ENCODE measurements around the gene PROKR1.
A peak's percentile ranks its signal among the peaks of the same experiment; 100 is the strongest.
"Not testable (repeated sequence)": the region's sequence is repeated elsewhere in the genome, so short reads cannot be mapped to it uniquely, and the experiment has no call there.

The PROKR1 gene

GRCh38 chr2:68643011-68643873 lies at the start of gene PROKR1:
Gene PROKR1 (plus strand): TSS chr2:68643579. CDS start chr2:68645822, 2,243 bp downstream.
- peak; percentile 41 for DNase-seq

GRCh38 chr2:68594041-68594440 lies 49.3 kb upstream of the PROKR1 start:
- DNase-seq = no peak

GRCh38 chr2:68594674-68595492 lies 48.5 kb upstream of the PROKR1 start:
- peak; percentile 60 for DNase-seq

GRCh38 chr2:68595493-68595785 lies 47.9 kb upstream of the PROKR1 start:
- DNase-seq = not testable (repeated sequence)

- DNase-seq = not testable (repeated sequence)
These were observed 42.9 kb upstream of the PROKR1 start for GRCh38 chr2:68600495-68600894.

- no peak for DNase-seq
These were observed 40.3 kb upstream of the PROKR1 start for GRCh38 chr2:68603059-68603458.

GRCh38 chr2:68604077-68604476 lies 39.3 kb upstream of the PROKR1 start:
- no peak for DNase-seq

- DNase-seq = no peak
These were observed 37.4 kb upstream of the PROKR1 start for GRCh38 chr2:68605939-68606338.

GRCh38 chr2:68606759-68607158 lies 36.6 kb upstream of the PROKR1 start:
- DNase-seq = no peak

GRCh38 chr2:68607837-68608236 lies 35.5 kb upstream of the PROKR1 start:
- no peak for DNase-seq

GRCh38 chr2:68612765-68613519 lies 30.4 kb upstream of the PROKR1 start:
- no peak for DNase-seq

- no peak for DNase-seq
These were observed 22.6 kb upstream of the PROKR1 start for GRCh38 chr2:68620772-68621171.

- DNase-seq = no peak
These were observed 19.6 kb upstream of the PROKR1 start for GRCh38 chr2:68623820-68624219.

GRCh38 chr2:68627615-68628014 lies 15.8 kb upstream of the PROKR1 start:
- no peak for DNase-seq

- no peak for DNase-seq
These were observed 11.4 kb upstream of the PROKR1 start for GRCh38 chr2:68632021-68632420.

GRCh38 chr2:68637047-68637446 lies 6.3 kb upstream of the PROKR1 start:
- DNase-seq = no peak

GRCh38 chr2:68643874-68644485 lies 601 bp downstream of the PROKR1 start:
- no peak for DNase-seq

- DNase-seq = no peak
These were observed 2.1 kb downstream of the PROKR1 start for GRCh38 chr2:68645523-68645922.

- no peak for DNase-seq
These were observed 2.9 kb downstream of the PROKR1 start for GRCh38 chr2:68646303-68646702.

GRCh38 chr2:68650645-68651044 lies 7.3 kb downstream of the PROKR1 start:
- no peak for DNase-seq

GRCh38 chr2:68653034-68653433 lies 9.7 kb downstream of the PROKR1 start:
- DNase-seq = peak; percentile 44

GRCh38 chr2:68653538-68653982 lies 10.2 kb downstream of the PROKR1 start:
- peak; percentile 71 for DNase-seq

- DNase-seq = no peak
These were observed 14.9 kb downstream of the PROKR1 start for GRCh38 chr2:68658266-68658665.

Measured in stimulated activated CD4-positive, alpha-beta T cell treated with anti-CD3 and anti-CD28 coated beads, Interleukin-15, amount 100 ng/mL, for 24 hours (primary cell).